ENCODE measurements around the gene PHAF1. TPM values are rescaled to one million over a fixed set of nuclear protein-coding genes. Genes with fewer than 3 reads are reported as not detected.
"Not testable (repeated sequence)": the region's sequence is repeated elsewhere in the genome, so short reads cannot be mapped to it uniquely, and the experiment has no call there.

Gene PHAF1
- total and polyA plus RNA-seq, 2 donors (not counting 1 experiment from before 2014, with no cell fraction given), result 18.8 to 20.7 TPM

GRCh38 chr16:67117716-67118115, 8.0 kb downstream of the PHAF1 start:
- no peak overlapping the region for H3K4me2 ChIP-seq (replicated peaks; ENCODE audit: low read depth, low read length, poor library complexity, severe bottlenecking)
- H3K9me3 Mint-ChIP-seq (ENCODE audit: insufficient read depth), result no peaks in the 10 kb centered on the region
- 93% methylated on average over 3 of the region's 9 CpGs for WGBS (ENCODE audit: insufficient coverage)
- H3K27me3 Mint-ChIP-seq, result no peaks in the 10 kb centered on the region
- POLR2A ChIA-PET, result interaction anchor here (0.7 kb wide), 1 partner anchor 825 kb away, joined by 3 read pairs; no protein-coding TSS in a partner anchor
- peaks cover 13% of the 10 kb centered on the region for H4K20me1 ChIP-seq (ENCODE audit: control insufficient read depth, insufficient read depth, low read length, poor library complexity, severe bottlenecking)
- peaks cover 5% of the 10 kb centered on the region for H3K4me1 Mint-ChIP-seq
- peaks cover 55% of the 10 kb centered on the region for H3K79me2 ChIP-seq (ENCODE audit: control insufficient read depth, insufficient read depth, low read length)
- no peak overlapping the region for H3K27ac ChIP-seq (ENCODE audit: low read length in 2 of 2)
- CTCF ChIA-PET, result interaction anchor here (0.6 kb wide), 1 partner anchor 18 kb away, joined by 3 read pairs; no protein-coding TSS in a partner anchor
- H3K4me3 Mint-ChIP-seq, result no peak overlapping the region
- no peak for ATAC-seq (ENCODE audit: low read depth)
- intact Hi-C loops (cut with micrococcal nuclease), result no loop called here
- TF ChIP-seq EZH2 (IDR thresholded peaks at IDR 0.05; ENCODE audit: borderline replicate concordance, insufficient read depth, low read depth, low read length, poor library complexity, severe bottlenecking) (no peak), CTCF (IDR thresholded peaks at IDR 0.05) (no peak)
- H3K9ac ChIP-seq (ENCODE audit: low read length), result no peak overlapping the region
- H2AFZ ChIP-seq (ENCODE audit: insufficient read depth, low read depth, low read length, poor library complexity, severe bottlenecking), result no peak overlapping the region
- H3K9me3 ChIP-seq (ENCODE audit: control extremely low read depth in 1 of 3, control insufficient read depth in 2 of 3, insufficient read depth in 1 of 3, low read length in 2 of 3), result no peaks in the 10 kb centered on the region
- H3K4me3 ChIP-seq (ENCODE audit: control extremely low read depth in 1 of 5, extremely low read depth in 1 of 5, insufficient read depth in 1 of 5, low read depth in 2 of 5, low read length in 4 of 5), result no peak overlapping the region
- H3K4me1 ChIP-seq (ENCODE audit: control insufficient read depth in 2 of 2, insufficient read depth in 2 of 2, low read length in 2 of 2), result no peaks in the 10 kb centered on the region
- no peak overlapping the region for H3K27ac Mint-ChIP-seq
- H3K27me3 ChIP-seq (replicated peaks in 1 of 4; ENCODE audit: control extremely low read depth in 1 of 4, control insufficient read depth in 3 of 4, insufficient read depth in 4 of 4, low read length in 3 of 4), result no peaks in the 10 kb centered on the region
- DNase-seq, result no peak
- H3K36me3 ChIP-seq (replicated peaks in 1 of 2; ENCODE audit: control extremely low read depth in 1 of 2, control insufficient read depth in 1 of 2, extremely low read depth in 1 of 2, insufficient read depth in 2 of 2, low read length in 1 of 2), result peaks cover 4 to 21% of the 10 kb centered on the region in 2 experiments

- no peak overlapping the region for H3K9ac ChIP-seq (ENCODE audit: low read length)
- no peaks in the 10 kb centered on the region for H3K4me1 ChIP-seq (ENCODE audit: control insufficient read depth in 2 of 2, insufficient read depth in 2 of 2, low read length in 2 of 2)
- Mint-ChIP-seq H3K9me3 (ENCODE audit: insufficient read depth) (no peaks in the 10 kb centered on the region), H3K4me1 (peaks cover 2% of the 10 kb centered on the region), H3K27me3 (no peaks in the 10 kb centered on the region), H3K4me3 (no peak overlapping the region), H3K27ac (no peak overlapping the region)
- H4K20me1 ChIP-seq (ENCODE audit: control insufficient read depth, insufficient read depth, low read length, poor library complexity, severe bottlenecking), result peaks cover 6% of the 10 kb centered on the region
- no peak for ATAC-seq (ENCODE audit: low read depth)
- POLR2A ChIA-PET, result no interaction called here
- CTCF ChIA-PET, result no interaction called here
- no peaks in the 10 kb centered on the region for H3K27me3 ChIP-seq (replicated peaks in 1 of 4; ENCODE audit: control extremely low read depth in 1 of 4, control insufficient read depth in 3 of 4, insufficient read depth in 4 of 4, low read length in 3 of 4)
- no peak for TF ChIP-seq EZH2 (IDR thresholded peaks at IDR 0.05; ENCODE audit: borderline replicate concordance, insufficient read depth, low read depth, low read length, poor library complexity, severe bottlenecking)
- TF ChIP-seq CTCF (IDR thresholded peaks at IDR 0.05), result no peak
- peaks cover 36% of the 10 kb centered on the region for H3K79me2 ChIP-seq (ENCODE audit: control insufficient read depth, insufficient read depth, low read length)
- no peak overlapping the region for H3K4me3 ChIP-seq (ENCODE audit: control extremely low read depth in 1 of 5, extremely low read depth in 1 of 5, insufficient read depth in 1 of 5, low read depth in 2 of 5, low read length in 4 of 5)
- no peak overlapping the region for H3K4me2 ChIP-seq (replicated peaks; ENCODE audit: low read depth, low read length, poor library complexity, severe bottlenecking)
- H2AFZ ChIP-seq (ENCODE audit: insufficient read depth, low read depth, low read length, poor library complexity, severe bottlenecking), result no peak overlapping the region
- no peaks in the 10 kb centered on the region for H3K9me3 ChIP-seq (ENCODE audit: control extremely low read depth in 1 of 3, control insufficient read depth in 2 of 3, insufficient read depth in 1 of 3, low read length in 2 of 3)
- WGBS (ENCODE audit: insufficient coverage), result 97% methylated on average over 4 of the region's 5 CpGs
- DNase-seq, result no peak
- intact Hi-C loops (cut with micrococcal nuclease), result no loop called here
- no peak overlapping the region for H3K27ac ChIP-seq (ENCODE audit: low read length in 2 of 2)
- peaks cover 2 to 27% of the 10 kb centered on the region in 2 experiments for H3K36me3 ChIP-seq (replicated peaks in 1 of 2; ENCODE audit: control extremely low read depth in 1 of 2, control insufficient read depth in 1 of 2, extremely low read depth in 1 of 2, insufficient read depth in 2 of 2, low read length in 1 of 2)
Observed at GRCh38 chr16:67120025-67120424, 10.3 kb downstream of the PHAF1 start.

- H3K4me1 Mint-ChIP-seq; H3K4me2 ChIP-seq (replicated peaks; ENCODE audit: low read depth, low read length, poor library complexity, severe bottlenecking); H3K9ac ChIP-seq (ENCODE audit: low read length); intact Hi-C loops (cut with micrococcal nuclease); H3K9me3 ChIP-seq (ENCODE audit: control extremely low read depth in 1 of 3, control insufficient read depth in 2 of 3, insufficient read depth in 1 of 3, low read length in 2 of 3); H2AFZ ChIP-seq (ENCODE audit: insufficient read depth, low read depth, low read length, poor library complexity, severe bottlenecking); DNase-seq; ATAC-seq (ENCODE audit: low read depth); H3K27ac Mint-ChIP-seq; H3K4me3 Mint-ChIP-seq; H3K4me3 ChIP-seq (ENCODE audit: control extremely low read depth in 1 of 5, extremely low read depth in 1 of 5, insufficient read depth in 1 of 5, low read depth in 2 of 5, low read length in 4 of 5); CTCF ChIA-PET; H3K9me3 Mint-ChIP-seq (ENCODE audit: insufficient read depth); H3K27ac ChIP-seq (ENCODE audit: low read length in 2 of 2); H4K20me1 ChIP-seq (ENCODE audit: control insufficient read depth, insufficient read depth, low read length, poor library complexity, severe bottlenecking); H3K27me3 ChIP-seq (replicated peaks in 1 of 4; ENCODE audit: control extremely low read depth in 1 of 4, control insufficient read depth in 3 of 4, insufficient read depth in 4 of 4, low read length in 3 of 4); H3K27me3 Mint-ChIP-seq; POLR2A ChIA-PET; H3K4me1 ChIP-seq (ENCODE audit: control insufficient read depth in 2 of 2, insufficient read depth in 2 of 2, low read length in 2 of 2): not testable (repeated sequence)
- Histone ChIP-seq H3K79me2 (ENCODE audit: control insufficient read depth, insufficient read depth, low read length) (peaks cover 26% of the 10 kb centered on the region), H3K36me3 (replicated peaks in 1 of 2; ENCODE audit: control extremely low read depth in 1 of 2, control insufficient read depth in 1 of 2, extremely low read depth in 1 of 2, insufficient read depth in 2 of 2, low read length in 1 of 2) (peaks cover 0 to 43% of the 10 kb centered on the region in 2 experiments)
- WGBS (ENCODE audit: insufficient coverage), result 100% methylated on average over 1 of the region's 5 CpGs
Observed at GRCh38 chr16:67122799-67123198, 13.1 kb downstream of the PHAF1 start.
